ENCODE data around the gene LENG1. TPM values are rescaled to one million over a fixed set of nuclear protein-coding genes. Genes with fewer than 3 reads are reported as not detected.

LENG1 gene
- total and polyA plus RNA-seq, 9 of the 15 experiments (the other 6 are each of a cell fraction or from before 2014, with no cell fraction given): 0.30 to 10.5 (median 4.7) TPM

DNA sequence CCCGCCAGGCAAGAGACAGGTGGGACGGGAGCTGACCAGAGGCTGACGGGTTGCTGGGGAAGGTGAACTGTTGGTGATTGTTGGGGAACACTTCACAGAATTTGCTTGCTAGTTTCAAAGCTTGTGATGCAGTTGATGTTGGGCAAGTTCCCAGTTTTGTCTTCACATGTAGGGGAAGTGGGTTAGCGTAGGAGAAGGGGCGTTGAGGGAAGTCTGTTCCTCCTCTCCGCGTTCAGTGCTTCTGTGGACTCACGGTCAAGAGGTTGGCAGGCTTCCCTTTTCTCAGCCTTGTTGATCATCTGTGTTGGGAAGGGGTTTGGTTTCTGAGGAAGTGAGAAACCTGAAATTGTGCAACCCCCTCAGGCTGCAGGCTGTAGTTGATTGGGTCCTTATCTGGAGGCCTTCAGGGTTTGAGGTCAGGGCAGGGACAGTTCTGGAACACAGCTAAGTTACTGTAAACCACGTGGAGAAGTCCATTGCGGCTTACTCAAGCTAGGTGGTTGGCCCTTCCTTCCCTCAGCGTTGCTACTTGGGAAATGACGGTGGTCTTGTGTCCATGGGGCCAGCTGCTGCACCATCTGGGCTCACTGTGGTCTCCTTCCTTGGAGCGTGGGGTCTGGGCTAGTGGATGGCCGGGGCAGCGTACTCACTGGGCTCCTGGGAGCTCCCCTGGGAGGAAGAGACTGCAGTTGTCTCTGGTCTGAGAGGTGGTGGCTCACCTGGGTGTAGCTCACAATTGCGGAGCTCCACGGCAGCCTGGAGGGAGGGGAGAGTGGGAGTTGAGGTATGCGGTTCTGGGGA, 48.7 kb upstream of the LENG1 start (continued):
- no peak; the same call in 1 of the 2 replicates for TF ChIP-seq ETS1 (conservative IDR thresholded peaks at IDR 0.05; ENCODE audit: control insufficient read depth, low read depth, low read length)
- no peak for TF ChIP-seq RNF219 (CRISPR knock-in tag; IDR thresholded peaks at IDR 0.05)
- no peak for TF ChIP-seq ZNF398 (CRISPR knock-in tag; IDR thresholded peaks at IDR 0.05)
- TF ChIP-seq ZNF263 (CRISPR knock-in tag; IDR thresholded peaks at IDR 0.05; ENCODE audit: borderline replicate concordance): no peak; the same call in 1 of the 2 replicates
- 0 out of 2 replicates have a peak, but pooled peaks have one; percentile 55 for TF ChIP-seq ELF2 (CRISPR knock-in tag; IDR thresholded peaks at IDR 0.05)
- TF ChIP-seq TFAM (CRISPR knock-in tag; conservative IDR thresholded peaks at IDR 0.05): no peak
- TF ChIP-seq ZNF507 (tag; conservative IDR thresholded peaks at IDR 0.05): no peak
- peak; percentile 80; the same call in 1 of the 2 replicates for TF ChIP-seq ZEB2 (IDR thresholded peaks at IDR 0.05)
- TF ChIP-seq, protein P1, sequence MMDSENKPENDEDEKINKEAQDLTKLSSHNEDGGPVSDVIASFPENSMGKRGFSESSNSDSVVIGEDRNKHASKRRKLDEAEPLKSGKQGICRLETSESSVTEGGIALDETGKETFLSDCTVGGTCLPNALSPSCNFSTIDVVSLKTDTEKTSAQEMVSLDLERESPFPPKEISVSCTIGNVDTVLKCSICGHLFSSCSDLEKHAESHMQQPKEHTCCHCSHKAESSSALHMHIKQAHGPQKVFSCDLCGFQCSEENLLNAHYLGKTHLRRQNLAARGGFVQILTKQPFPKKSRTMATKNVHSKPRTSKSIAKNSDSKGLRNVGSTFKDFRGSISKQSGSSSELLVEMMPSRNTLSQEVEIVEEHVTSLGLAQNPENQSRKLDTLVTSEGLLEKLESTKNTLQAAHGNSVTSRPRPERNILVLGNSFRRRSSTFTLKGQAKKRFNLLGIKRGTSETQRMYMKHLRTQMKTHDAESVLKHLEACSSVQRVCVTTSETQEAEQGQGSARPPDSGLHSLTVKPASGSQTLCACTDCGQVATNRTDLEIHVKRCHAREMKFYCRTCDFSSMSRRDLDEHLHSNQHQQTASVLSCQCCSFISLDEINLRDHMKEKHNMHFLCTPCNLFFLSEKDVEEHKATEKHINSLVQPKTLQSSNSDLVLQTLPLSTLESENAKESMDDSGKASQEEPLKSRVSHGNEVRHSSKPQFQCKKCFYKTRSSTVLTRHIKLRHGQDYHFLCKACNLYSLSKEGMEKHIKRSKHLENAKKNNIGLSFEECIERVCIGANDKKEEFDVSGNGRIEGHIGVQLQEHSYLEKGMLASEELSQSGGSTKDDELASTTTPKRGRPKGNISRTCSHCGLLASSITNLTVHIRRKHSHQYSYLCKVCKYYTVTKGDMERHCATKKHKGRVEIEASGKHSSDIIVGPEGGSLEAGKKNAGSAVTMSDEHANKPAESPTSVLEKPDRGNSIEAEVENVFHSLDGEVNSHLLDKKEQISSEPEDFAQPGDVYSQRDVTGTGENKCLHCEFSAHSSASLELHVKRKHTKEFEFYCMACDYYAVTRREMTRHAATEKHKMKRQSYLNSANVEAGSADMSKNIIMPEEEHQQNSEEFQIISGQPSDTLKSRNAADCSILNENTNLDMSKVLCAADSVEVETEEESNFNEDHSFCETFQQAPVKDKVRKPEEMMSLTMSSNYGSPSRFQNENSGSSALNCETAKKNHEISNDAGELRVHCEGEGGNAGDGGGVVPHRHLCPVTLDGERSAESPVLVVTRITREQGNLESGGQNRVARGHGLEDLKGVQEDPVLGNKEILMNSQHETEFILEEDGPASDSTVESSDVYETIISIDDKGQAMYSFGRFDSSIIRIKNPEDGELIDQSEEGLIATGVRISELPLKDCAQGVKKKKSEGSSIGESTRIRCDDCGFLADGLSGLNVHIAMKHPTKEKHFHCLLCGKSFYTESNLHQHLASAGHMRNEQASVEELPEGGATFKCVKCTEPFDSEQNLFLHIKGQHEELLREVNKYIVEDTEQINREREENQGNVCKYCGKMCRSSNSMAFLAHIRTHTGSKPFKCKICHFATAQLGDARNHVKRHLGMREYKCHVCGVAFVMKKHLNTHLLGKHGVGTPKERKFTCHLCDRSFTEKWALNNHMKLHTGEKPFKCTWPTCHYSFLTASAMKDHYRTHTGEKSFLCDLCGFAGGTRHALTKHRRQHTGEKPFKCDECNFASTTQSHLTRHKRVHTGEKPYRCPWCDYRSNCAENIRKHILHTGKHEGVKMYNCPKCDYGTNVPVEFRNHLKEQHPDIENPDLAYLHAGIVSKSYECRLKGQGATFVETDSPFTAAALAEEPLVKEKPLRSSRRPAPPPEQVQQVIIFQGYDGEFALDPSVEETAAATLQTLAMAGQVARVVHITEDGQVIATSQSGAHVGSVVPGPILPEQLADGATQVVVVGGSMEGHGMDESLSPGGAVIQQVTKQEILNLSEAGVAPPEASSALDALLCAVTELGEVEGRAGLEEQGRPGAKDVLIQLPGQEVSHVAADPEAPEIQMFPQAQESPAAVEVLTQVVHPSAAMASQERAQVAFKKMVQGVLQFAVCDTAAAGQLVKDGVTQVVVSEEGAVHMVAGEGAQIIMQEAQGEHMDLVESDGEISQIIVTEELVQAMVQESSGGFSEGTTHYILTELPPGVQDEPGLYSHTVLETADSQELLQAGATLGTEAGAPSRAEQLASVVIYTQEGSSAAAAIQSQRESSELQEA (IDR thresholded peaks at IDR 0.05; ENCODE audit: low read depth): no peak
- TF ChIP-seq, protein P2, sequence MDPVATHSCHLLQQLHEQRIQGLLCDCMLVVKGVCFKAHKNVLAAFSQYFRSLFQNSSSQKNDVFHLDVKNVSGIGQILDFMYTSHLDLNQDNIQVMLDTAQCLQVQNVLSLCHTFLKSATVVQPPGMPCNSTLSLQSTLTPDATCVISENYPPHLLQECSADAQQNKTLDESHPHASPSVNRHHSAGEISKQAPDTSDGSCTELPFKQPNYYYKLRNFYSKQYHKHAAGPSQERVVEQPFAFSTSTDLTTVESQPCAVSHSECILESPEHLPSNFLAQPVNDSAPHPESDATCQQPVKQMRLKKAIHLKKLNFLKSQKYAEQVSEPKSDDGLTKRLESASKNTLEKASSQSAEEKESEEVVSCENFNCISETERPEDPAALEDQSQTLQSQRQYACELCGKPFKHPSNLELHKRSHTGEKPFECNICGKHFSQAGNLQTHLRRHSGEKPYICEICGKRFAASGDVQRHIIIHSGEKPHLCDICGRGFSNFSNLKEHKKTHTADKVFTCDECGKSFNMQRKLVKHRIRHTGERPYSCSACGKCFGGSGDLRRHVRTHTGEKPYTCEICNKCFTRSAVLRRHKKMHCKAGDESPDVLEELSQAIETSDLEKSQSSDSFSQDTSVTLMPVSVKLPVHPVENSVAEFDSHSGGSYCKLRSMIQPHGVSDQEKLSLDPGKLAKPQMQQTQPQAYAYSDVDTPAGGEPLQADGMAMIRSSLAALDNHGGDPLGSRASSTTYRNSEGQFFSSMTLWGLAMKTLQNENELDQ (CRISPR knock-in tag; IDR thresholded peaks at IDR 0.05; ENCODE audit: borderline replicate concordance): no peak

Data from K562 (cell line).